ENCODE measurements around the gene SAPCD1.

The SAPCD1 gene

DNA sequence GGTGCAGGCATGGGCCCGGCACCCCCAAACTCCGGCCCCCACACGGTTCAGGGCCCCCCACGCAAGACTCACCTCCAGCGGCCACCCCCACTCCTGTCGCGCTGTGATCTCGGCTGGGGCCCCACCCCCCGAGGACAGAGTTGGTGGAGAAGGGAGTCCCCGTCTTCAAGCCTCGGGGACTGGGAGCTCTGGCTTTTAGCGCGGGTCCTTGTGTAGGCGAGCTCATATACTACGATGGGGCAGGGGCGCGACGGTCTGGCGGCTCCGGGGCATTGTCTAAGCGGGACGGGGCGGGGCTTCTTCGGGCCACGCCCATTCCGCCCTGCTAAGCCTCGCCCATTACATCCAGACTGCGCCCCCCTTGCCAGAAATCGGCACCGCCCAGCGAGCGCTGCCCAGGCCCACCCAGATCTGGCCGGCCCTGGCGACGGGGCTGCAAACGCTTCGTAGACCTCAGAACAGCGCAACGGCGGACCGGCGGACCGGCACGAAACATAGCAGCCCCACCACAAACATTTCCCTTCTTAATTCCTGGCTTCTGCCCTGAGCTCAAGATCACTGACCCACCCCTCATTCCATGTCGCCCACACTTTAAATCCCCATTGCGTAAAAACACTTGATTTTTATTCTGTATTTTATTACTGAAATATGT lies 32.4 kb upstream of the SAPCD1 start:
- Histone ChIP-seq H3K36me3 (ENCODE audit: control insufficient read depth in 4 of 4, insufficient read depth in 4 of 4, low read length in 3 of 4) (peaks cover 11 to 56% (median 39%) of the 10 kb centered on the region in 4 experiments), H3K4me1 (ENCODE audit: control extremely low read depth in 1 of 4, control insufficient read depth in 4 of 4, insufficient read depth in 4 of 4, low read length in 3 of 4) (peaks cover 20 to 78% (median 67%) of the 10 kb centered on the region in 4 experiments), H3K27ac (ENCODE audit: insufficient read depth in 1 of 2, low read depth in 1 of 2, low read length in 2 of 2, poor library complexity in 1 of 2, severe bottlenecking in 2 of 2) (peak overlapping the region; percentile 62 to 88), H3K4me3 (ENCODE audit: control insufficient read depth in 1 of 7, extremely low read depth in 1 of 7, insufficient read depth in 4 of 7, low read depth in 2 of 7, low read length in 6 of 7) (peak overlapping the region; percentile 81 to 100 (median 95)), H3K9me3 (ENCODE audit: control extremely low read depth in 1 of 5, control insufficient read depth in 4 of 5, insufficient read depth in 2 of 5, low read depth in 1 of 5, low read length in 4 of 5) (no peaks in the 10 kb centered on the region), H3K27me3 (replicated peaks in 2 of 5; ENCODE audit: control insufficient read depth in 4 of 5, insufficient read depth in 5 of 5, low read length in 4 of 5) (no peaks in the 10 kb centered on the region)
- DNase-seq, result peak; percentile 89 to 95 (median 94)
- whole genome bisulfite sequencing (ENCODE audit: insufficient coverage), result under 1% methylated on average over 42 of the region's 46 CpGs
- POLR2A ChIA-PET, result interaction anchor here (0.7 to 2.2 kb wide), 10 partner anchors 9 to 133 kb away, joined by 3 to 53 read pairs (median 9); partner anchors contain the start of genes GPANK1, HSPA1B, LSM2 and LY6G6C
- CTCF ChIA-PET, result interaction anchor here (0.7 to 19.7 kb wide), 21 partner anchors 9 to 184 kb away, joined by 3 to 268 read pairs (median 4); partner anchors contain the start of genes ATP6V1G2, C6orf47, CLIC1 and HSPA1A

DNA sequence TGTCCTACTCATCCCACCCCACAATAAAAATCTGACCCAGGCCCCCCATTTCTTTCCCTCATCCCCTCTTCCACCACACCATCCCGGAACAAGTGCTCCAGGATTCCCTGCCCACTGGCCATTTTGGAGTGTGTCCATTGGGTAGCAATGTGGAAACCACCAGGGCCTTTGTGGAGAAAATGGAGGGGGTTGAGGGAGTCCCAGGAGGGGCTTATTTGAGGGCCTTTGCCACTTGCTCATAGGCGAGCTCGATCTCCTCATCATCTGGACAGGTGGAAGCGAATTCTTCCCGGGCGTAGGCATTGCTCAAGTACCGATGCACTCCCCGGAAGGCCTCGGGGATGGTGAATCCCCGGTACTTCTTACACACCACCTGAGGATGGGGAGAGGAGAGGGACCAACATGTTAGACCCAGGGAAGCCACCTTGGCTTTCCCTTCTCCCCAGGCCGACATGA lies 31.8 kb upstream of the SAPCD1 start:
- 86% methylated on average over 7 of the region's 11 CpGs for WGBS (ENCODE audit: insufficient coverage)
- H3K36me3 ChIP-seq (ENCODE audit: control insufficient read depth in 4 of 4, insufficient read depth in 4 of 4, low read length in 3 of 4), result peaks cover 11 to 54% (median 38%) of the 10 kb centered on the region in 4 experiments
- no peaks in the 10 kb centered on the region for H3K9me3 ChIP-seq (ENCODE audit: control extremely low read depth in 1 of 5, control insufficient read depth in 4 of 5, insufficient read depth in 2 of 5, low read depth in 1 of 5, low read length in 4 of 5)
- peaks cover 20 to 78% (median 66%) of the 10 kb centered on the region in 4 experiments for H3K4me1 ChIP-seq (ENCODE audit: control extremely low read depth in 1 of 4, control insufficient read depth in 4 of 4, insufficient read depth in 4 of 4, low read length in 3 of 4)
- H3K4me3 ChIP-seq (ENCODE audit: control insufficient read depth in 1 of 7, extremely low read depth in 1 of 7, insufficient read depth in 4 of 7, low read depth in 2 of 7, low read length in 6 of 7), result peak overlapping the region in 4 of 7 experiments; percentile 81 to 96 (median 94)
- ChIA-PET CTCF (interaction anchor here (0.7 to 19.7 kb wide), 18 partner anchors 8 to 184 kb away, joined by 3 to 268 read pairs (median 4); partner anchors contain the start of genes ATP6V1G2, CLIC1, HSPA1A and HSPA1B), POLR2A (interaction anchor here (0.7 to 2.2 kb wide), 8 partner anchors 9 to 133 kb away, joined by 5 to 53 read pairs (median 10); partner anchors contain the start of genes HSPA1B, LSM2 and MSH5)
- H3K27ac ChIP-seq (ENCODE audit: insufficient read depth in 1 of 2, low read depth in 1 of 2, low read length in 2 of 2, poor library complexity in 1 of 2, severe bottlenecking in 2 of 2), result peak overlapping the region in 1 of 2 experiments; percentile 60
- DNase-seq, result peak in 1 of 3 donors; percentile 28
- no peaks in the 10 kb centered on the region for H3K27me3 ChIP-seq (replicated peaks in 2 of 5; ENCODE audit: control insufficient read depth in 4 of 5, insufficient read depth in 5 of 5, low read length in 4 of 5)

DNA sequence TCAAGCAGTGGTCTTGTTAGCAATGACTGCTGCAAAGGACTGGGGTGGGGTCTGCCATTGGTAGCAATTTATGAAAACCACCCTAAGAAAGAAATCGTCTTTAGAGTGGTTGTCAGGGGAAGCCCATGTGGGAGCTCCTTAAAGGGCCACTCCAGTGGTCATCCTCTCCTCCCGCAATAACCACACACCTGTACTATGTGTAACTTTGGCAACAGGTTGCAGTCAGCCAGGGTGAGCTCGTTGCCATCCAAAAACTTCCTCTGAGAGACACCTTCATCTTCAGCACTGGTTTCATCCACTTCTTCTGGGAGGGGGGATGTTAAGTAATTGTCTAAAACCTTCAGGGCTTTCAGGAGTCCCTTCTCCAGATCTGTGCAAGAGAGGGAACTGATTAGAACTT lies 30.4 kb upstream of the SAPCD1 start:
- Histone ChIP-seq H3K4me1 (ENCODE audit: control extremely low read depth in 1 of 4, control insufficient read depth in 4 of 4, insufficient read depth in 4 of 4, low read length in 3 of 4) (peaks cover 10 to 72% (median 61%) of the 10 kb centered on the region in 4 experiments), H3K4me3 (ENCODE audit: control insufficient read depth in 1 of 7, extremely low read depth in 1 of 7, insufficient read depth in 4 of 7, low read depth in 2 of 7, low read length in 6 of 7) (no peak overlapping the region), H3K27me3 (replicated peaks in 2 of 5; ENCODE audit: control insufficient read depth in 4 of 5, insufficient read depth in 5 of 5, low read length in 4 of 5) (no peaks in the 10 kb centered on the region), H3K36me3 (ENCODE audit: control insufficient read depth in 4 of 4, insufficient read depth in 4 of 4, low read length in 3 of 4) (peaks cover 11 to 41% (median 32%) of the 10 kb centered on the region in 4 experiments), H3K27ac (ENCODE audit: insufficient read depth in 1 of 2, low read depth in 1 of 2, low read length in 2 of 2, poor library complexity in 1 of 2, severe bottlenecking in 2 of 2) (no peak overlapping the region), H3K9me3 (ENCODE audit: control extremely low read depth in 1 of 5, control insufficient read depth in 4 of 5, insufficient read depth in 2 of 5, low read depth in 1 of 5, low read length in 4 of 5) (no peaks in the 10 kb centered on the region)
- 80% methylated on average over 1 of the region's 3 CpGs for WGBS (ENCODE audit: insufficient coverage)
- POLR2A ChIA-PET, result interaction anchor here (1.1 kb wide), 1 partner anchor 8 kb away, joined by 4 read pairs; the partner anchor contains the start of gene MSH5
- CTCF ChIA-PET, result interaction anchor here (0.6 to 19.7 kb wide), 7 partner anchors 9 to 94 kb away, joined by 3 to 268 read pairs (median 3); partner anchors contain the start of genes LY6G5C and SAPCD1
- no peak for DNase-seq

DNA sequence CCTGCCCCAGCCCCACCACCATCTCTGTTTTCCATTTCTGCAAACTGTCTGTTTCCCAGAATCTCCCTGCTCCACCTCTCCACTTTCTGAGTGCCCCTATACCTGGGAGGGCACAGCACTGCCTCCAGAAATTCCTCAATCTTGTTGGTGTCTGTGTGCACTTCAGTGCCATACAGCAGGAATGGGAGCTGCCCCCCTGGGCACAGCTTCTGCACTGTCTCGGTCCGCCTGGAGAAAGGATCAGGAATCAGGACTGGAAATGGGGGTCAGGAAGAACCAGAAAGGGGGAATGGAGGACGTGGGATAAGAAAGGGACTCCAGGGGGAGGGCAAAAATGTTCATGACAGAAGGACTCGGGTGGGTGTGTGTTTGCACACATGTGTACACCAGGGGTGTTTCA lies 28.7 kb upstream of the SAPCD1 start:
- Histone ChIP-seq H3K4me3 (ENCODE audit: control insufficient read depth in 1 of 7, extremely low read depth in 1 of 7, insufficient read depth in 4 of 7, low read depth in 2 of 7, low read length in 6 of 7) (peak overlapping the region in 6 of 7 experiments; percentile 26 to 100 (median 96)), H3K9me3 (ENCODE audit: control extremely low read depth in 1 of 5, control insufficient read depth in 4 of 5, insufficient read depth in 2 of 5, low read depth in 1 of 5, low read length in 4 of 5) (no peaks in the 10 kb centered on the region), H3K27ac (ENCODE audit: insufficient read depth in 1 of 2, low read depth in 1 of 2, low read length in 2 of 2, poor library complexity in 1 of 2, severe bottlenecking in 2 of 2) (peak overlapping the region; percentile 99), H3K4me1 (ENCODE audit: control extremely low read depth in 1 of 4, control insufficient read depth in 4 of 4, insufficient read depth in 4 of 4, low read length in 3 of 4) (peaks cover 12 to 72% (median 60%) of the 10 kb centered on the region in 4 experiments), H3K36me3 (ENCODE audit: control insufficient read depth in 4 of 4, insufficient read depth in 4 of 4, low read length in 3 of 4) (peaks cover 11 to 39% (median 28%) of the 10 kb centered on the region in 4 experiments), H3K27me3 (replicated peaks in 2 of 5; ENCODE audit: control insufficient read depth in 4 of 5, insufficient read depth in 5 of 5, low read length in 4 of 5) (no peaks in the 10 kb centered on the region)
- CTCF ChIA-PET, result interaction anchor here (0.9 to 19.7 kb wide), 4 partner anchors 10 to 84 kb away, joined by 3 to 268 read pairs (median 6); partner anchors contain the start of gene SAPCD1
- no peak for DNase-seq
- POLR2A ChIA-PET, result interaction anchor here (0.6 kb wide), 1 partner anchor 536 kb away, joined by 3 read pairs; no protein-coding TSS in a partner anchor
- 94% methylated on average over 4 of the region's 4 CpGs for WGBS (ENCODE audit: insufficient coverage)

DNA sequence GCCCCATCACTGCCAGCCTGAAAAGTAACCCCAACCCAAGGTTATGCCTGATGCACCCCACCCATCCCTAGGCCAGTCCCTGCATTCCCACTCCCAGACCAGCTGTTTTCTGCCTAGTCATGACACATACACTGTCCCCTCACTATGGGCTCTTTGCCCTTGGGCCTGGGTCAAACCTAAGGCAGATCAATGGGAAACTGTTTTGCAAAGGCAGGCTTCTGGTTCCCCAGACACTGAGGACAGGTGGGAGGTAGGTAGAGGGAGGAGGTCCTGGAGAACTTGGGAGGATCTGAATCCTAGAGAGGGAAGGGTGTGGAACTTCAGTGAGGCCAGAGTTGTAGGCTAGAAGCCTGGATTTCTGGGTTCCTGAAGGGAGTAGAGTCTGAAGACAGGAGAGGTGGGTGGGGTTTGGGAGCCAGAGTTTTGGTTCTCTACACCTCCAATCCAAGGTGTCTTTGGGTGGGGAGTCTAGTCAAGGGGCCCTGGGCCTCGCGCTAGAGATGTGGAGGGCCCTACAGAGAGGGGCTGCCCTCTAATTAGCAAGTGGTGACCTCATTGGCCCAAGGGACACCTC lies 28.1 kb upstream of the SAPCD1 start:
- no peak for DNase-seq
- Histone ChIP-seq H3K27ac (ENCODE audit: insufficient read depth in 1 of 2, low read depth in 1 of 2, low read length in 2 of 2, poor library complexity in 1 of 2, severe bottlenecking in 2 of 2) (peak overlapping the region; percentile 99), H3K4me3 (ENCODE audit: control insufficient read depth in 1 of 7, extremely low read depth in 1 of 7, insufficient read depth in 4 of 7, low read depth in 2 of 7, low read length in 6 of 7) (peak overlapping the region; percentile 80 to 100 (median 96)), H3K4me1 (ENCODE audit: control extremely low read depth in 1 of 4, control insufficient read depth in 4 of 4, insufficient read depth in 4 of 4, low read length in 3 of 4) (peaks cover 17 to 71% (median 61%) of the 10 kb centered on the region in 4 experiments), H3K36me3 (ENCODE audit: control insufficient read depth in 4 of 4, insufficient read depth in 4 of 4, low read length in 3 of 4) (peaks cover 11 to 39% (median 28%) of the 10 kb centered on the region in 4 experiments), H3K27me3 (replicated peaks in 2 of 5; ENCODE audit: control insufficient read depth in 4 of 5, insufficient read depth in 5 of 5, low read length in 4 of 5) (no peaks in the 10 kb centered on the region), H3K9me3 (ENCODE audit: control extremely low read depth in 1 of 5, control insufficient read depth in 4 of 5, insufficient read depth in 2 of 5, low read depth in 1 of 5, low read length in 4 of 5) (no peaks in the 10 kb centered on the region)
- no CpG with 5 or more reads among the region's 2 CpGs for WGBS (ENCODE audit: insufficient coverage)
- ChIA-PET CTCF (interaction anchor here (0.9 to 19.7 kb wide), 4 partner anchors 20 to 84 kb away, joined by 3 to 268 read pairs (median 6); partner anchors contain the start of gene SAPCD1), POLR2A (interaction anchor here (1.3 to 2.2 kb wide), 2 partner anchors 72 to 128 kb away, joined by 4 to 7 read pairs; partner anchors contain the start of genes LSM2 and NEU1)

DNA sequence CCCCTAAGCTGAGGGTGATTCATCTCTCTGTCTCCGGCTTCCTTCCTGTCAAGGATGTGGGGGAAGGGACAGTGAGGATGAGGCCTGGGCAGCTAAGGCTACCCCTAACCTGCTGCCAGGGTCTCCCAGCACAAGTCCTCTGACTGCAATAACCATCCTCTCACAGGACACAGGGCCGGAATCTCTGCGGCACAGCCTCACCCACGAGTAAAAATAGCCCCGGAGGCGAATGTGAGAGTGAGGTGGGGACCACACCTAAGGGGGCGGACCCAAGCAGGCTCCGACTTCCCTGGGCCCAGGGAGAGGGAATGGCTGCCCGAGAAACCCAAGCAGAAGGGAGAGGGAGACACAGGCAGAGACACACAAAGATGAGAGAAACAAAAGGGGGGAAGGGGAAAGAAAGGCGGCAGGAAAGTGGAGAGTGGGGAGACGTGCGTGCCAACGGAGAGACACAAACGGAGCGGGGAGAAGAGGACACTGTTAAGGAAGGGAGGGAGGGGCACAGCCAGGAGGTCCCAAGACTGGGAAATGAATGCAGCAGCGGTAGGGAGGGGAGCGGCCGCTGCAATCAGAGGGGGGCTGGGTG lies 27.5 kb upstream of the SAPCD1 start:
- H3K36me3 ChIP-seq (ENCODE audit: control insufficient read depth in 4 of 4, insufficient read depth in 4 of 4, low read length in 3 of 4), result peaks cover 11 to 39% (median 28%) of the 10 kb centered on the region in 4 experiments
- no peaks in the 10 kb centered on the region for H3K27me3 ChIP-seq (replicated peaks in 2 of 5; ENCODE audit: control insufficient read depth in 4 of 5, insufficient read depth in 5 of 5, low read length in 4 of 5)
- H3K4me1 ChIP-seq (ENCODE audit: control extremely low read depth in 1 of 4, control insufficient read depth in 4 of 4, insufficient read depth in 4 of 4, low read length in 3 of 4), result peaks cover 18 to 68% (median 64%) of the 10 kb centered on the region in 4 experiments
- WGBS (ENCODE audit: insufficient coverage), result under 1% methylated on average over 14 of the region's 18 CpGs
- CTCF ChIA-PET, result interaction anchor here (1.0 to 19.7 kb wide), 5 partner anchors 10 to 34 kb away, joined by 3 to 268 read pairs (median 6); partner anchors contain the start of gene SAPCD1
- H3K27ac ChIP-seq (ENCODE audit: insufficient read depth in 1 of 2, low read depth in 1 of 2, low read length in 2 of 2, poor library complexity in 1 of 2, severe bottlenecking in 2 of 2), result peak overlapping the region; percentile 99
- H3K4me3 ChIP-seq (ENCODE audit: control insufficient read depth in 1 of 7, extremely low read depth in 1 of 7, insufficient read depth in 4 of 7, low read depth in 2 of 7, low read length in 6 of 7), result peak overlapping the region; percentile 80 to 100 (median 96)
- peak; percentile 74 to 91 (median 89) for DNase-seq
- POLR2A ChIA-PET, result interaction anchor here (0.7 to 3.3 kb wide), 6 partner anchors 7 to 128 kb away, joined by 4 to 21 read pairs (median 6); partner anchors contain the start of genes HSPA1B, LSM2 and NEU1
- no peaks in the 10 kb centered on the region for H3K9me3 ChIP-seq (ENCODE audit: control extremely low read depth in 1 of 5, control insufficient read depth in 4 of 5, insufficient read depth in 2 of 5, low read depth in 1 of 5, low read length in 4 of 5)
